Esophagus muscularis mucosa (tissue), 4 donors: Measurements from ENCODE around the gene TWF1. TPM values are rescaled to one million over a fixed set of nuclear protein-coding genes. Genes with fewer than 3 reads are reported as not detected.
"Not testable (repeated sequence)": the region's sequence is repeated elsewhere in the genome, so short reads cannot be mapped to it uniquely, and the experiment has no call there.

Experiments used
- DNase-seq: peaks from one replicate; pipeline ENCODE4 v3.0.0-alpha.2; 2017; ENCODE audit errors: extremely low spot score
- H3K27ac ChIP-seq, 4 donors: fragments of 200-600 bp; sonication (generic); replicated peaks in 1 of 4; 1 replicate in 3 of 4; 2 replicates in 1 of 4; pipeline ENCODE4 v1.5.1; 2016 to 2019; ENCODE audit warnings: mild to moderate bottlenecking in 1 of 4
- H3K27me3 ChIP-seq, 4 donors: fragments of 200-600 bp; sonication (generic); one replicate each; pipeline versions ENCODE4 v1.5.1 to v1.6.0; 2016 to 2019
- H3K36me3 ChIP-seq, 4 donors: fragments of 200-600 bp; sonication (generic); one replicate each; pipeline ENCODE4 v1.5.1; 2016 to 2019
- H3K4me1 ChIP-seq, 4 donors: fragments of 200-600 bp; sonication (generic); one replicate each; pipeline ENCODE4 v1.5.1; 2016 to 2019
- H3K4me3 ChIP-seq, 4 donors: fragments of 200-600 bp; sonication (generic); 1 replicate in 2 of 4; 2 replicates in 2 of 4; pipeline ENCODE4 v1.5.1; 2016 to 2019; ENCODE audit warnings: mild to moderate bottlenecking in 4 of 4, moderate library complexity in 1 of 4
- H3K9me3 ChIP-seq, 4 donors: fragments of 200-600 bp; sonication (generic); 1 replicate in 3 of 4; 2 replicates in 1 of 4; pipeline ENCODE4 v1.5.1; 2016 to 2019
- EP300 ChIP-seq: sonication (generic); formaldehyde crosslinking; IDR thresholded peaks from one replicate; pipeline ENCODE4 v1.6.1; 2017; ENCODE audit warnings: antibody characterized with exemption
- POLR2A ChIP-seq: fragments of 450-650 bp; IDR thresholded peaks from one replicate; pipeline ENCODE4 v1.6.1; 2017; ENCODE audit warnings: antibody characterized with exemption, moderate library complexity, mild to moderate bottlenecking, low read depth
- POLR2AphosphoS5 ChIP-seq, 2 donors: sonication (generic); formaldehyde crosslinking; IDR thresholded peaks; one replicate each; pipeline ENCODE4 v1.6.1; 2017; ENCODE audit warnings: antibody characterized with exemption in 2 of 2
- WGBS: methylation state at CpG from one replicate; pipeline ENCODE4 v1.1.5; 2018; 5-methylcytosine and 5-hydroxymethylcytosine counted together
- intact Hi-C: fragments of 100-400 bp; cut with DNase I; formaldehyde crosslinking; loops from one replicate; pipeline ENCODE4 v1.15.1; 2023
- total RNA-seq, 4 donors: library from RNA; depleted of rRNA; stranded (reverse); fragments of >200 nt; gene quantifications; one replicate each; pipeline versions ENCODE4 v1.1.0 to v1.2.1, GENCODE V29; 2016
- TF ChIP-seq, protein P1 (sequence below), 3 experiments: fragments of 200-600 bp in 2 of 3; fragments of 450-650 bp in 1 of 3; sonication (generic) in 2 of 3; IDR thresholded peaks; one replicate each; pipeline ENCODE4 v1.5.1; 2017 to 2019; ENCODE audit warnings: antibody characterized with exemption in 3 of 3, mild to moderate bottlenecking in 2 of 3, moderate library complexity in 1 of 3

Gene TWF1
- total RNA-seq = 100 to 1,000 TPM in 1 of 4 donors, 10 to 100 TPM in 3; 94.7 to 105 (median 97.3) TPM

GRCh38 chr12:43805860-43806736, at the start of gene TWF1:
Gene TWF1, minus strand, starts transcription at chr12:43806317. Its CDS starts 72 bp downstream, at chr12:43806245.
- H3K27ac ChIP-seq = peak within 1 kb of the TSS; percentile 90 to 98 (median 95)
- H3K36me3 ChIP-seq = peaks cover 2 to 20% (median 7%) of the 10 kb centered on the region in 4 donors
- H3K4me3 ChIP-seq = peak within 1 kb of the TSS; percentile 91 to 97 (median 95)
- H3K4me1 ChIP-seq = peaks cover 19 to 33% (median 32%) of the 10 kb centered on the region in 4 donors
- TF ChIP-seq POLR2AphosphoS5 (IDR thresholded peaks at IDR 0.05) (peak; percentile 42 to 78), POLR2A (no peak)
- TF ChIP-seq, protein P1, sequence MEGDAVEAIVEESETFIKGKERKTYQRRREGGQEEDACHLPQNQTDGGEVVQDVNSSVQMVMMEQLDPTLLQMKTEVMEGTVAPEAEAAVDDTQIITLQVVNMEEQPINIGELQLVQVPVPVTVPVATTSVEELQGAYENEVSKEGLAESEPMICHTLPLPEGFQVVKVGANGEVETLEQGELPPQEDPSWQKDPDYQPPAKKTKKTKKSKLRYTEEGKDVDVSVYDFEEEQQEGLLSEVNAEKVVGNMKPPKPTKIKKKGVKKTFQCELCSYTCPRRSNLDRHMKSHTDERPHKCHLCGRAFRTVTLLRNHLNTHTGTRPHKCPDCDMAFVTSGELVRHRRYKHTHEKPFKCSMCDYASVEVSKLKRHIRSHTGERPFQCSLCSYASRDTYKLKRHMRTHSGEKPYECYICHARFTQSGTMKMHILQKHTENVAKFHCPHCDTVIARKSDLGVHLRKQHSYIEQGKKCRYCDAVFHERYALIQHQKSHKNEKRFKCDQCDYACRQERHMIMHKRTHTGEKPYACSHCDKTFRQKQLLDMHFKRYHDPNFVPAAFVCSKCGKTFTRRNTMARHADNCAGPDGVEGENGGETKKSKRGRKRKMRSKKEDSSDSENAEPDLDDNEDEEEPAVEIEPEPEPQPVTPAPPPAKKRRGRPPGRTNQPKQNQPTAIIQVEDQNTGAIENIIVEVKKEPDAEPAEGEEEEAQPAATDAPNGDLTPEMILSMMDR (IDR thresholded peaks at IDR 0.05) = peak in 2 of 3 experiments; percentile 24 to 38
- DNase-seq = peak; percentile 95
- no peaks in the 10 kb centered on the region for H3K9me3 ChIP-seq
- intact Hi-C loops = loop anchor here (1.0 to 10.0 kb wide), 3 partner anchors 29 to 79 kb away; partner anchors contain the start of genes IRAK4 and PUS7L
- H3K27me3 ChIP-seq = no peaks in the 10 kb centered on the region
- WGBS = 0% methylated on average over 20 of the region's 89 CpGs

DNA sequence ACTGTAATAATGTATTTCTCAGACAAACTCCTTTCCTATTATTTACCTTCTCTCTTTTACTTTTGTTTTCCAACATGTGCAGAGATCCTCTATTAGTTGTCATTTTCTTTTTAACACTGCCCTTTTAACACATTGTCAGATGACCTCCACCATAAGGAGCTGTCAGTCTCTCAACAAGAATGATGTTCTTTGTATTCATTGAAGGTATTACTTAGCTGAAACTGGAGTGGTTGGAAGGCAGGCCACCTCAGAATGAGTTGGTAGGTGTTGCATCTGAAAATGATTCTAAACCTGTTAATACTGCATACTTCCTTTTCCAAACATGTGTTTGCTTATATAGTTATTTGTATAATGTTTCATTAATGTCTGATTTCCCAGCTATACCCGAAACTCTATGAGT, 46.6 kb upstream of the TWF1 start:
- DNase-seq = no peak
- TF ChIP-seq EP300 = no peak
- TF ChIP-seq POLR2AphosphoS5 (IDR thresholded peaks at IDR 0.05) = no peak
- TF ChIP-seq, protein P1 (IDR thresholded peaks at IDR 0.05) = no peak
- no peak for TF ChIP-seq POLR2A
- intact Hi-C loops = no loop called here
- no peak overlapping the region for H3K27ac ChIP-seq
- no peaks in the 10 kb centered on the region for H3K27me3 ChIP-seq
- H3K4me3 ChIP-seq = no peak overlapping the region
- WGBS = 90% methylated on average over 1 of the region's 1 CpG
- H3K9me3 ChIP-seq = no peaks in the 10 kb centered on the region
- no peaks in the 10 kb centered on the region for H3K4me1 ChIP-seq
- no peaks in the 10 kb centered on the region for H3K36me3 ChIP-seq

GRCh38 chr12:43848786-43849185, 42.7 kb upstream of the TWF1 start:
- Histone ChIP-seq H3K27ac (no peak overlapping the region), H3K27me3 (no peaks in the 10 kb centered on the region), H3K9me3 (no peaks in the 10 kb centered on the region), H3K4me1 (no peaks in the 10 kb centered on the region), H3K4me3 (no peak overlapping the region), H3K36me3 (peaks cover 0 to 7% (median 0%) of the 10 kb centered on the region in 4 donors)
- 97% methylated on average over 3 of the region's 3 CpGs for WGBS
- TF ChIP-seq POLR2A (no peak), POLR2AphosphoS5 (IDR thresholded peaks at IDR 0.05) (no peak), EP300 (no peak)
- TF ChIP-seq, protein P1 (IDR thresholded peaks at IDR 0.05) = no peak
- intact Hi-C loops = no loop called here
- DNase-seq = no peak

DNA sequence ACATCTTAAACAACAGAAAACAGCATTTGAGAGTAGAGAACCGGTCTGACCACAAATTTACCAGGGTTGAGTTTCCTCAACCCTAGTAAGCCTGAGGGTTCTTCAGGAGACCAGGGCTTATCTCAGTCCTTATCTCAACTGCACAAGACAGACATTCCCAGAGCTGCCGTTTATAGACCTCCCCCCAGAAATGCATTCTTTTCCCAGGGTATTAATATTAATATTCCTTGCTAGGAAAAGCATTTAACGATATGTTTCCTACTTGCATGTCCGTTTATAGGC, 42.0 kb upstream of the TWF1 start:
- H3K4me1 ChIP-seq = no peaks in the 10 kb centered on the region
- H3K4me3 ChIP-seq = no peak overlapping the region
- H3K27ac ChIP-seq = no peak overlapping the region
- no peak for TF ChIP-seq POLR2AphosphoS5 (IDR thresholded peaks at IDR 0.05)
- no peak for TF ChIP-seq POLR2A
- no peak for TF ChIP-seq EP300
- TF ChIP-seq, protein P1 (IDR thresholded peaks at IDR 0.05) = no peak
- 89% methylated on average over 4 of the region's 4 CpGs for WGBS
- intact Hi-C loops = no loop called here
- H3K36me3 ChIP-seq = peaks cover 0 to 7% (median 0%) of the 10 kb centered on the region in 4 donors
- DNase-seq = no peak
- no peaks in the 10 kb centered on the region for H3K9me3 ChIP-seq
- H3K27me3 ChIP-seq = no peaks in the 10 kb centered on the region

DNA sequence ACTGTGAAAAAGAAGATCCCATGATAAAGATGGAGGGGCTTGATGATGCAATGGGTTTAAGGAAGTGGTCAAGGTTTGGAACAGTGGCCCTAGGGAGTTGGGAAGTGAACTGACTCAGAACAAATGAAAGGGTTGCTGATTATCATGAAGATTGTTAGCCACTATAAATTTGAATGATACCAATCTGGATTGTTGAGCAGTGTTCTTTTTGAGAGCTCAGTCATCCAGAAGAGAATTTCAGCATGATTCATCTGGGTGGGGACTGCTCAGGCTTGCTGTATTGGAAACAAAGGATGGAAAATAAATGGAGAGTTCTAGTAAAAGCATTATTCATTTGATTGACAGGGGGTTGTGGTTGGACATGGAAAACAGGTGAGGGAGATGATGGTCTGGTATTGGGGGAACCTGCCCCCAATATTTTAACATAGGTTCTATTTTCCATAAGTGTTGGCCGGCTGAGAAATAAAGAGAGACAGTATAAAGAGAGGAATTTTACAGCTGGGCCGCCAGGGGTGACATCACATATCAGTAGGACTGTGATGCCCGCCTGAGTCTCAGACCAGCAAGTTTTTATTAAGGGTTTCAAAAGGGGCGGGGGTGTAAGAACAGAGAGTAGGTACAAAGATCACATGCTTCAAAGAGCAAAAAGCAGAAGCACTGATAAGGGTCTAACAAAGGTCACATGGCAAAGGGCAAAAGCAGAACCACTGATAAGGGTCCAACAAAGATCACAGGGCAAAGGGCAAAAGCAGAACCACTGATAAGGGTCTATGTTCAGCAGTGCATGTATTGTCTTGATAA, 41.5 kb upstream of the TWF1 start:
- intact Hi-C loops, H3K36me3 ChIP-seq, H3K4me1 ChIP-seq, DNase-seq, H3K9me3 ChIP-seq, H3K27me3 ChIP-seq, H3K4me3 ChIP-seq, H3K27ac ChIP-seq: not testable (repeated sequence)
- 85% methylated on average over 4 of the region's 4 CpGs for WGBS
